Keratinocyte (primary cell): ENCODE measurements around the gene PBX2.

Experiments
- EZH2 ChIP-seq: IDR thresholded peaks from one replicate; pipeline ENCODE4 v1.6.1; 2012; ENCODE audit warnings: inconsistent platforms, mild to moderate bottlenecking, low read length, moderate library complexity
- TF ChIP-seq, protein P1 (sequence below), 3 experiments: IDR thresholded peaks in 1 of 3; conservative IDR thresholded peaks in 1 of 3; optimal IDR thresholded peaks in 1 of 3; 2 replicates in 2 of 3; 3 replicates in 1 of 3; pipeline versions ENCODE3 to v1.5.1; 2011; ENCODE audit warnings: low read length in 3 of 3, mild to moderate bottlenecking in 3 of 3, moderate library complexity in 2 of 3, control low read depth in 1 of 3, inconsistent platforms in 1 of 3; ENCODE audit not compliant: insufficient read depth in 2 of 3; ENCODE audit errors: extremely low read depth in 1 of 3

DNA sequence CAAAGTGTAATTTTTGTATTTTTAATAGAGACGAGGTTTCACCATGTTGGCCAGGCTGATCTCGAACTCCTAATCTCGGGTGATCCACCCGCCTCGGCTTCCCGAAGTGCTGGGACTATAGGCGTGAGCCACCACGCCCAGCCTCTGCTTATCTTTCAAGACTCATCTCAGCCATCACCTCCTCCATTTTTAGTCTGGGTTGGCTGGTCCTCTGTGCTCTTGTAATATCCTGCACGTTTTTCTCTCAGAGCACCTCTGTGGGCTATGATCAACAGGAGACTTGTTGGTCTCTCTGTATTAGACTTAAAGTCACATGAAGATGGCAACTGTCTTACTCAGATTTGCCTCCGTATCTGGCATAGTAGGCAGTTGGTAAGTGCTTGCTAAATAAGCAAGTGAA is 26.3 kb upstream of the PBX2 start:
- TF ChIP-seq, protein P1, sequence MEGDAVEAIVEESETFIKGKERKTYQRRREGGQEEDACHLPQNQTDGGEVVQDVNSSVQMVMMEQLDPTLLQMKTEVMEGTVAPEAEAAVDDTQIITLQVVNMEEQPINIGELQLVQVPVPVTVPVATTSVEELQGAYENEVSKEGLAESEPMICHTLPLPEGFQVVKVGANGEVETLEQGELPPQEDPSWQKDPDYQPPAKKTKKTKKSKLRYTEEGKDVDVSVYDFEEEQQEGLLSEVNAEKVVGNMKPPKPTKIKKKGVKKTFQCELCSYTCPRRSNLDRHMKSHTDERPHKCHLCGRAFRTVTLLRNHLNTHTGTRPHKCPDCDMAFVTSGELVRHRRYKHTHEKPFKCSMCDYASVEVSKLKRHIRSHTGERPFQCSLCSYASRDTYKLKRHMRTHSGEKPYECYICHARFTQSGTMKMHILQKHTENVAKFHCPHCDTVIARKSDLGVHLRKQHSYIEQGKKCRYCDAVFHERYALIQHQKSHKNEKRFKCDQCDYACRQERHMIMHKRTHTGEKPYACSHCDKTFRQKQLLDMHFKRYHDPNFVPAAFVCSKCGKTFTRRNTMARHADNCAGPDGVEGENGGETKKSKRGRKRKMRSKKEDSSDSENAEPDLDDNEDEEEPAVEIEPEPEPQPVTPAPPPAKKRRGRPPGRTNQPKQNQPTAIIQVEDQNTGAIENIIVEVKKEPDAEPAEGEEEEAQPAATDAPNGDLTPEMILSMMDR (optimal IDR thresholded peaks at IDR 0.05 in 1 of 3, IDR thresholded peaks at IDR 0.05 in 1 of 3, conservative IDR thresholded peaks at IDR 0.05 in 1 of 3; ENCODE audit: extremely low read depth in 1 of 3, insufficient read depth in 2 of 3, low read length in 3 of 3): no peak
- TF ChIP-seq EZH2: no peak
